Measurements from ENCODE around the gene TBCK.

The TBCK gene

GRCh38 chr4:106035204-106035603 is 280.8 kb downstream of the TBCK start:
- no peak for DNase-seq

- no peak for DNase-seq
Observed at GRCh38 chr4:106034751-106035150, 281.3 kb downstream of the TBCK start.

- DNase-seq, result no peak
Observed at GRCh38 chr4:106034220-106034619, 281.8 kb downstream of the TBCK start.

GRCh38 chr4:106033469-106033868 is 282.5 kb downstream of the TBCK start:
- no peak for DNase-seq

GRCh38 chr4:106032851-106033286 is 283.1 kb downstream of the TBCK start:
- no peak for DNase-seq

GRCh38 chr4:106022454-106022853 is 293.6 kb downstream of the TBCK start:
- DNase-seq, result no peak

GRCh38 chr4:106021737-106022410 is 294.1 kb downstream of the TBCK start:
- DNase-seq, result no peak

GRCh38 chr4:106019771-106020170 is 296.2 kb downstream of the TBCK start:
- DNase-seq, result no peak

GRCh38 chr4:106017975-106018374 is 298.0 kb downstream of the TBCK start:
- DNase-seq, result no peak

GRCh38 chr4:106011387-106011786 is 304.6 kb downstream of the TBCK start:
- DNase-seq, result no peak

GRCh38 chr4:106010761-106011160 is 305.2 kb downstream of the TBCK start:
- DNase-seq, result no peak

GRCh38 chr4:106002994-106003393 is 313.0 kb downstream of the TBCK start:
- no peak for DNase-seq

GRCh38 chr4:105998171-105999063 is 317.6 kb downstream of the TBCK start:
- no peak for DNase-seq

- DNase-seq, result no peak
Observed at GRCh38 chr4:105996845-105997244, 319.2 kb downstream of the TBCK start.

- no peak for DNase-seq
Observed at GRCh38 chr4:105994841-105995501, 321.0 kb downstream of the TBCK start.

GRCh38 chr4:105994061-105994460 is 321.9 kb downstream of the TBCK start:
- DNase-seq, result no peak

GRCh38 chr4:105992641-105993305 is 323.2 kb downstream of the TBCK start:
- no peak for DNase-seq

- no peak for DNase-seq
Observed at GRCh38 chr4:105991726-105992125, 324.3 kb downstream of the TBCK start.
